Measurements from ENCODE around the gene ELOVL3. TPM values are rescaled to one million over a fixed set of nuclear protein-coding genes. Genes with fewer than 3 reads are reported as not detected.

The ELOVL3 gene
- total RNA-seq, 1 experiment from 2014 or later = 0.17 TPM

- ATAC-seq = no peak
- POLR2A ChIA-PET = interaction anchor here (0.6 kb wide), 1 partner anchor 41 kb away, joined by 5 read pairs; no protein-coding TSS in a partner anchor
- H3K27me3 Mint-ChIP-seq (ENCODE audit: low read depth) = no peaks in the 10 kb centered on the region
Measured at GRCh38 chr10:102266670-102267069, 40.6 kb downstream of the ELOVL3 start.

DNA sequence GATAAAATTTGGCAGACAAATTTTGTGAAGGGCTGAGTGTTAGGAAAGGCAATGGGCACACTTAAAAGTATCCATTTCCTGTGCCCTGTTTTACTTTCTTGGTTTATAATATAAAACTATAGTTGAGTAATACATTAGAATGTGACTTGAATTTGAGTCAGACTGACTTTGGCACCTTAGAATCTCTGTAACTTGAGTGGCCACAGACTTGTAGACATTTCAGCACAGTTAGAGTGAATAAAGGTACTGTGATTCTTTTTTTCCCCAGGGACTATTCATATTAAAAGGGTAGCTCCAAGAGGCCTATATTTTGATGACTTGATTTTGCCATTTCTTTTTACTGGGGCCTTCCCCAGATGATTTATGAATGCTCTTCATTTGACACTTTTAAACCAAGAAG lies 41.6 kb downstream of the ELOVL3 start:
- Mint-ChIP-seq H3K27me3 (ENCODE audit: low read depth) (no peaks in the 10 kb centered on the region), H3K27ac (no peak overlapping the region), H3K36me3 (no peaks in the 10 kb centered on the region), H3K9me3 (no peaks in the 10 kb centered on the region), H3K4me3 (no peak overlapping the region), H3K4me1 (peaks cover 4% of the 10 kb centered on the region; the same call in 1 of the 2 replicates)
- ChIA-PET POLR2A (no interaction called here), CTCF (interaction anchor here (0.8 to 3.1 kb wide), 4 partner anchors 32 to 79 kb away, joined by 3 to 11 read pairs (median 4); no protein-coding TSS in a partner anchor)
- ATAC-seq (no peak), DNase-seq (ENCODE audit: low spot score) (no peak)
- TF ChIP-seq, protein P1, sequence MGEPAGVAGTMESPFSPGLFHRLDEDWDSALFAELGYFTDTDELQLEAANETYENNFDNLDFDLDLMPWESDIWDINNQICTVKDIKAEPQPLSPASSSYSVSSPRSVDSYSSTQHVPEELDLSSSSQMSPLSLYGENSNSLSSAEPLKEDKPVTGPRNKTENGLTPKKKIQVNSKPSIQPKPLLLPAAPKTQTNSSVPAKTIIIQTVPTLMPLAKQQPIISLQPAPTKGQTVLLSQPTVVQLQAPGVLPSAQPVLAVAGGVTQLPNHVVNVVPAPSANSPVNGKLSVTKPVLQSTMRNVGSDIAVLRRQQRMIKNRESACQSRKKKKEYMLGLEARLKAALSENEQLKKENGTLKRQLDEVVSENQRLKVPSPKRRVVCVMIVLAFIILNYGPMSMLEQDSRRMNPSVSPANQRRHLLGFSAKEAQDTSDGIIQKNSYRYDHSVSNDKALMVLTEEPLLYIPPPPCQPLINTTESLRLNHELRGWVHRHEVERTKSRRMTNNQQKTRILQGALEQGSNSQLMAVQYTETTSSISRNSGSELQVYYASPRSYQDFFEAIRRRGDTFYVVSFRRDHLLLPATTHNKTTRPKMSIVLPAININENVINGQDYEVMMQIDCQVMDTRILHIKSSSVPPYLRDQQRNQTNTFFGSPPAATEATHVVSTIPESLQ (CRISPR knock-in tag; IDR thresholded peaks at IDR 0.05) = no peak

More at GRCh38 chr10:102266670-102267069, 40.6 kb downstream of the ELOVL3 start:
- Mint-ChIP-seq H3K4me3 (no peak overlapping the region), H3K9me3 (no peaks in the 10 kb centered on the region), H3K36me3 (no peaks in the 10 kb centered on the region), H3K27ac (no peak overlapping the region), H3K4me1 (peaks cover 4% of the 10 kb centered on the region; the same call in 1 of the 2 replicates)
- CTCF ChIA-PET = interaction anchor here (1.3 to 3.1 kb wide), 3 partner anchors 35 to 86 kb away, joined by 4 to 11 read pairs (median 6); no protein-coding TSS in a partner anchor
- TF ChIP-seq MYBL2 (CRISPR knock-in tag; IDR thresholded peaks at IDR 0.05) = no peak
- TF ChIP-seq, protein P2, sequence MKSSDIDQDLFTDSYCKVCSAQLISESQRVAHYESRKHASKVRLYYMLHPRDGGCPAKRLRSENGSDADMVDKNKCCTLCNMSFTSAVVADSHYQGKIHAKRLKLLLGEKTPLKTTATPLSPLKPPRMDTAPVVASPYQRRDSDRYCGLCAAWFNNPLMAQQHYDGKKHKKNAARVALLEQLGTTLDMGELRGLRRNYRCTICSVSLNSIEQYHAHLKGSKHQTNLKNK (CRISPR knock-in tag; IDR thresholded peaks at IDR 0.05) = no peak
- no peak for TF ChIP-seq ZNF121 (CRISPR knock-in tag; IDR thresholded peaks at IDR 0.05)
- no peak for TF ChIP-seq NFATC4 (CRISPR knock-in tag; IDR thresholded peaks at IDR 0.05)
- TF ChIP-seq E2F5 (CRISPR knock-in tag; IDR thresholded peaks at IDR 0.05) = no peak
- no peak for TF ChIP-seq ZNF671 (CRISPR knock-in tag; IDR thresholded peaks at IDR 0.05)
- TF ChIP-seq SMAD4 (CRISPR knock-in tag; IDR thresholded peaks at IDR 0.05) = no peak
- TF ChIP-seq EMX1 (CRISPR knock-in tag; IDR thresholded peaks at IDR 0.05) = no peak
- no peak for TF ChIP-seq OVOL2 (CRISPR knock-in tag; IDR thresholded peaks at IDR 0.05; ENCODE audit: borderline replicate concordance)
- TF ChIP-seq ZNF317 (CRISPR knock-in tag; IDR thresholded peaks at IDR 0.05; ENCODE audit: borderline replicate concordance, low read depth) = no peak
- no peak for TF ChIP-seq TEAD1 (CRISPR knock-in tag; IDR thresholded peaks at IDR 0.05)
- TF ChIP-seq ATF2 (CRISPR knock-in tag; IDR thresholded peaks at IDR 0.05; ENCODE audit: borderline replicate concordance, low read depth) = no peak
- TF ChIP-seq, protein P3, sequence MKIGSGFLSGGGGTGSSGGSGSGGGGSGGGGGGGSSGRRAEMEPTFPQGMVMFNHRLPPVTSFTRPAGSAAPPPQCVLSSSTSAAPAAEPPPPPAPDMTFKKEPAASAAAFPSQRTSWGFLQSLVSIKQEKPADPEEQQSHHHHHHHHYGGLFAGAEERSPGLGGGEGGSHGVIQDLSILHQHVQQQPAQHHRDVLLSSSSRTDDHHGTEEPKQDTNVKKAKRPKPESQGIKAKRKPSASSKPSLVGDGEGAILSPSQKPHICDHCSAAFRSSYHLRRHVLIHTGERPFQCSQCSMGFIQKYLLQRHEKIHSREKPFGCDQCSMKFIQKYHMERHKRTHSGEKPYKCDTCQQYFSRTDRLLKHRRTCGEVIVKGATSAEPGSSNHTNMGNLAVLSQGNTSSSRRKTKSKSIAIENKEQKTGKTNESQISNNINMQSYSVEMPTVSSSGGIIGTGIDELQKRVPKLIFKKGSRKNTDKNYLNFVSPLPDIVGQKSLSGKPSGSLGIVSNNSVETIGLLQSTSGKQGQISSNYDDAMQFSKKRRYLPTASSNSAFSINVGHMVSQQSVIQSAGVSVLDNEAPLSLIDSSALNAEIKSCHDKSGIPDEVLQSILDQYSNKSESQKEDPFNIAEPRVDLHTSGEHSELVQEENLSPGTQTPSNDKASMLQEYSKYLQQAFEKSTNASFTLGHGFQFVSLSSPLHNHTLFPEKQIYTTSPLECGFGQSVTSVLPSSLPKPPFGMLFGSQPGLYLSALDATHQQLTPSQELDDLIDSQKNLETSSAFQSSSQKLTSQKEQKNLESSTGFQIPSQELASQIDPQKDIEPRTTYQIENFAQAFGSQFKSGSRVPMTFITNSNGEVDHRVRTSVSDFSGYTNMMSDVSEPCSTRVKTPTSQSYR (CRISPR knock-in tag; IDR thresholded peaks at IDR 0.05) = no peak
- DNase-seq (ENCODE audit: low spot score) = no peak

DNA sequence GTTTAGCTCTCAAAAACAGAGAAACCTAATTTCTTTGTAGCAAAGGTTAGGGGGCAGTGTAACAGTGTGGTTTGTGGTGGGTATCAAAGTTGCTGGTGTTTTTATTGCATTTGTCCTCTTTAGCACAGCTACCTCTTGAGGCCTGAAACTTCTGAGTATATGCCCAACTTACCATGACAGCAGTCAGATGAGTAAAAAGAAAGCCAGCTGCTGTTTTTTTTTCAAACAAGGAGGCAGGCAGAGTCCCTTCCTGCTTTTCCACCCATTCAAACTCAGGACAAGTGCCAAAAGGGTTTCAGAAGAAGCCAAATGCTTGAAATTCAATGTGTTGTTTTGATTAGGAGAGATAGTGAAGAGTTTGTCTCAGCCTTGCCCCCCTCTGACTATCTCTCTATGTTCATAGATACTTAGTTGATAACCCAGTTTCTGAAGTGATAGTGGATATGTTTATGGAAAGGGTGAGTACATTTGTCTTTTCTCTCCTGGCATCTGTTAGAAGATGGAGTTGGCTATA lies 42.3 kb downstream of the ELOVL3 start:
- Mint-ChIP-seq H3K27me3 (ENCODE audit: low read depth) (no peaks in the 10 kb centered on the region), H3K36me3 (no peaks in the 10 kb centered on the region), H3K9me3 (no peaks in the 10 kb centered on the region), H3K4me1 (peaks cover 4% of the 10 kb centered on the region; the same call in 1 of the 2 replicates), H3K4me3 (no peak overlapping the region), H3K27ac (no peak overlapping the region)
- no peak for ATAC-seq
- DNase-seq (ENCODE audit: low spot score) = no peak
- CTCF ChIA-PET = interaction anchor here (0.8 to 3.1 kb wide), 4 partner anchors 33 to 78 kb away, joined by 3 to 11 read pairs (median 4); no protein-coding TSS in a partner anchor
- POLR2A ChIA-PET = no interaction called here
- TF ChIP-seq, protein P4, sequence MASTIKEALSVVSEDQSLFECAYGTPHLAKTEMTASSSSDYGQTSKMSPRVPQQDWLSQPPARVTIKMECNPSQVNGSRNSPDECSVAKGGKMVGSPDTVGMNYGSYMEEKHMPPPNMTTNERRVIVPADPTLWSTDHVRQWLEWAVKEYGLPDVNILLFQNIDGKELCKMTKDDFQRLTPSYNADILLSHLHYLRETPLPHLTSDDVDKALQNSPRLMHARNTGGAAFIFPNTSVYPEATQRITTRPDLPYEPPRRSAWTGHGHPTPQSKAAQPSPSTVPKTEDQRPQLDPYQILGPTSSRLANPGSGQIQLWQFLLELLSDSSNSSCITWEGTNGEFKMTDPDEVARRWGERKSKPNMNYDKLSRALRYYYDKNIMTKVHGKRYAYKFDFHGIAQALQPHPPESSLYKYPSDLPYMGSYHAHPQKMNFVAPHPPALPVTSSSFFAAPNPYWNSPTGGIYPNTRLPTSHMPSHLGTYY (CRISPR knock-in tag; IDR thresholded peaks at IDR 0.05) = no peak
- TF ChIP-seq GRHL2 (CRISPR knock-in tag; IDR thresholded peaks at IDR 0.05; ENCODE audit: insufficient replicate concordance, severe bottlenecking) = no peak
- no peak for TF ChIP-seq ESRRA (CRISPR knock-in tag; IDR thresholded peaks at IDR 0.05; ENCODE audit: borderline replicate concordance)
- TF ChIP-seq ZNF138 (CRISPR knock-in tag; conservative IDR thresholded peaks at IDR 0.05) = no peak
- TF ChIP-seq SMAD4 (CRISPR knock-in tag; IDR thresholded peaks at IDR 0.05) = no peak
- TF ChIP-seq ZNF671 (CRISPR knock-in tag; IDR thresholded peaks at IDR 0.05) = no peak
- no peak for TF ChIP-seq ZNF396 (CRISPR knock-in tag; IDR thresholded peaks at IDR 0.05; ENCODE audit: borderline replicate concordance)
- TF ChIP-seq, protein P5, sequence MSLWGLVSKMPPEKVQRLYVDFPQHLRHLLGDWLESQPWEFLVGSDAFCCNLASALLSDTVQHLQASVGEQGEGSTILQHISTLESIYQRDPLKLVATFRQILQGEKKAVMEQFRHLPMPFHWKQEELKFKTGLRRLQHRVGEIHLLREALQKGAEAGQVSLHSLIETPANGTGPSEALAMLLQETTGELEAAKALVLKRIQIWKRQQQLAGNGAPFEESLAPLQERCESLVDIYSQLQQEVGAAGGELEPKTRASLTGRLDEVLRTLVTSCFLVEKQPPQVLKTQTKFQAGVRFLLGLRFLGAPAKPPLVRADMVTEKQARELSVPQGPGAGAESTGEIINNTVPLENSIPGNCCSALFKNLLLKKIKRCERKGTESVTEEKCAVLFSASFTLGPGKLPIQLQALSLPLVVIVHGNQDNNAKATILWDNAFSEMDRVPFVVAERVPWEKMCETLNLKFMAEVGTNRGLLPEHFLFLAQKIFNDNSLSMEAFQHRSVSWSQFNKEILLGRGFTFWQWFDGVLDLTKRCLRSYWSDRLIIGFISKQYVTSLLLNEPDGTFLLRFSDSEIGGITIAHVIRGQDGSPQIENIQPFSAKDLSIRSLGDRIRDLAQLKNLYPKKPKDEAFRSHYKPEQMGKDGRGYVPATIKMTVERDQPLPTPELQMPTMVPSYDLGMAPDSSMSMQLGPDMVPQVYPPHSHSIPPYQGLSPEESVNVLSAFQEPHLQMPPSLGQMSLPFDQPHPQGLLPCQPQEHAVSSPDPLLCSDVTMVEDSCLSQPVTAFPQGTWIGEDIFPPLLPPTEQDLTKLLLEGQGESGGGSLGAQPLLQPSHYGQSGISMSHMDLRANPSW (CRISPR knock-in tag; conservative IDR thresholded peaks at IDR 0.05; ENCODE audit: low read depth) = no peak
